Measurements from ENCODE around the gene TAPBP.
A peak's percentile ranks its signal among the peaks of the same experiment; 100 is the strongest.
"Not testable (repeated sequence)": the region's sequence is repeated elsewhere in the genome, so short reads cannot be mapped to it uniquely, and the experiment has no call there.

Gene TAPBP

GRCh38 chr6:33286946-33287914 is 26.6 kb downstream of the TAPBP start:
- TF ChIP-seq CTCF (IDR thresholded peaks at IDR 0.05; ENCODE audit: borderline replicate concordance, insufficient read depth, low read depth, low read length), result no peak
- H3K4me3 ChIP-seq (ENCODE audit: low read depth, low read length), result no peak overlapping the region

GRCh38 chr6:33285214-33285613 is 28.7 kb downstream of the TAPBP start:
- H3K4me3 ChIP-seq (ENCODE audit: low read depth, low read length), result not testable (repeated sequence)

- H3K4me3 ChIP-seq (ENCODE audit: low read depth, low read length), result no peak overlapping the region
- no peak for TF ChIP-seq CTCF (IDR thresholded peaks at IDR 0.05; ENCODE audit: borderline replicate concordance, insufficient read depth, low read depth, low read length)
Measured at GRCh38 chr6:33280539-33280938, 33.3 kb downstream of the TAPBP start.

- TF ChIP-seq CTCF (IDR thresholded peaks at IDR 0.05; ENCODE audit: borderline replicate concordance, insufficient read depth, low read depth, low read length), result peak; percentile 48; the same call in 1 of the 2 replicates
- H3K4me3 ChIP-seq (ENCODE audit: low read depth, low read length), result no peak overlapping the region
Measured at GRCh38 chr6:33279971-33280511, 33.8 kb downstream of the TAPBP start.

GRCh38 chr6:33279257-33279695 is 34.6 kb downstream of the TAPBP start:
- no peak overlapping the region for H3K4me3 ChIP-seq (ENCODE audit: low read depth, low read length)
- TF ChIP-seq CTCF (IDR thresholded peaks at IDR 0.05; ENCODE audit: borderline replicate concordance, insufficient read depth, low read depth, low read length), result no peak

- no peak overlapping the region for H3K4me3 ChIP-seq (ENCODE audit: low read depth, low read length)
- no peak for TF ChIP-seq CTCF (IDR thresholded peaks at IDR 0.05; ENCODE audit: borderline replicate concordance, insufficient read depth, low read depth, low read length)
Measured at GRCh38 chr6:33278810-33279209, 35.1 kb downstream of the TAPBP start.

GRCh38 chr6:33278392-33278741 is 35.5 kb downstream of the TAPBP start:
- TF ChIP-seq CTCF (IDR thresholded peaks at IDR 0.05; ENCODE audit: borderline replicate concordance, insufficient read depth, low read depth, low read length), result no peak
- H3K4me3 ChIP-seq (ENCODE audit: low read depth, low read length), result no peak overlapping the region
